Keratinocyte (primary cell): Measurements from ENCODE around the gene GRK1.

Source experiments
- EZH2 ChIP-seq: IDR thresholded peaks from one replicate; pipeline ENCODE4 v1.6.1; 2012; ENCODE audit warnings: inconsistent platforms, mild to moderate bottlenecking, low read length, moderate library complexity
- TF ChIP-seq, protein P1 (sequence below), 3 experiments: IDR thresholded peaks in 1 of 3; conservative IDR thresholded peaks in 1 of 3; optimal IDR thresholded peaks in 1 of 3; 2 replicates in 2 of 3; 3 replicates in 1 of 3; pipeline versions ENCODE3 to v1.5.1; 2011; ENCODE audit warnings: low read length in 3 of 3, mild to moderate bottlenecking in 3 of 3, moderate library complexity in 2 of 3, control low read depth in 1 of 3, inconsistent platforms in 1 of 3; ENCODE audit not compliant: insufficient read depth in 2 of 3; ENCODE audit errors: extremely low read depth in 1 of 3

DNA sequence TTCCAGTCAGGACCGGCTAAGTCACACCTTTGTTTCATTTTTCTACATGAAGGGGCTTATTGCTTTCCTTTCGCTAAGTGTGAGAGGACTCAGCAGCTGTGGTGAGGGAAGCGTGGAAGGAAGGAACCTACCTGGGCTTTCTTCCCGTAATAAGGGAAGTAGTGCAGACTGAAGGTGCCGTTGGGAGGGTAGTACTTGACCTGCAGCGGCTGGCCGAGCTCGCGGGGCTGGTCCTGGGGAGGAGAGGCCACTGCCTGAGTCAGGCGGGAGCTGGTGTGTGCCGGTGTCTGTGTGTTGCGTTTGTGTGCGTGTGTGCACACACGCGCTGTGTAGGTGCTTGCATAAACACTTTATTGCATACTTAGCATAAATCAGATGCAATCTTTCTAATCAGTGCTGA, 16.7 kb upstream of the GRK1 start:
- TF ChIP-seq, protein P1, sequence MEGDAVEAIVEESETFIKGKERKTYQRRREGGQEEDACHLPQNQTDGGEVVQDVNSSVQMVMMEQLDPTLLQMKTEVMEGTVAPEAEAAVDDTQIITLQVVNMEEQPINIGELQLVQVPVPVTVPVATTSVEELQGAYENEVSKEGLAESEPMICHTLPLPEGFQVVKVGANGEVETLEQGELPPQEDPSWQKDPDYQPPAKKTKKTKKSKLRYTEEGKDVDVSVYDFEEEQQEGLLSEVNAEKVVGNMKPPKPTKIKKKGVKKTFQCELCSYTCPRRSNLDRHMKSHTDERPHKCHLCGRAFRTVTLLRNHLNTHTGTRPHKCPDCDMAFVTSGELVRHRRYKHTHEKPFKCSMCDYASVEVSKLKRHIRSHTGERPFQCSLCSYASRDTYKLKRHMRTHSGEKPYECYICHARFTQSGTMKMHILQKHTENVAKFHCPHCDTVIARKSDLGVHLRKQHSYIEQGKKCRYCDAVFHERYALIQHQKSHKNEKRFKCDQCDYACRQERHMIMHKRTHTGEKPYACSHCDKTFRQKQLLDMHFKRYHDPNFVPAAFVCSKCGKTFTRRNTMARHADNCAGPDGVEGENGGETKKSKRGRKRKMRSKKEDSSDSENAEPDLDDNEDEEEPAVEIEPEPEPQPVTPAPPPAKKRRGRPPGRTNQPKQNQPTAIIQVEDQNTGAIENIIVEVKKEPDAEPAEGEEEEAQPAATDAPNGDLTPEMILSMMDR (optimal IDR thresholded peaks at IDR 0.05 in 1 of 3, IDR thresholded peaks at IDR 0.05 in 1 of 3, conservative IDR thresholded peaks at IDR 0.05 in 1 of 3; ENCODE audit: extremely low read depth in 1 of 3, insufficient read depth in 2 of 3, low read length in 3 of 3) = no peak
- TF ChIP-seq EZH2 = no peak
